B cell (primary cell): ENCODE measurements around the gene SLC16A12. TPM values are rescaled to one million over a fixed set of nuclear protein-coding genes. Genes with fewer than 3 reads are reported as not detected.

Experiments used
- ATAC-seq: fragments of 200-7000 bp; cut with Tn5 transposase; one replicate; pipeline ENCODE4 v1.10.0; 2021; ENCODE audit warnings: low read depth, mild to moderate bottlenecking, moderate number of reproducible peaks, moderate library complexity
- CTCF ChIA-PET: fragments of 350-600 bp; sonication (Branson Sonifier 250); formaldehyde crosslinking; loops from one replicate; lab custom pipeline; 2021; ENCODE audit warnings: antibody characterized with exemption, inconsistent platforms; lab: Charles Lee
- POLR2A ChIA-PET: fragments of 350-600 bp; sonication (Branson Sonifier 250); formaldehyde crosslinking; loops from one replicate; lab custom pipeline; 2021; ENCODE audit warnings: antibody characterized with exemption; lab: Charles Lee
- DNase-seq: peaks from one replicate; pipeline ENCODE4 v3.0.0; 2013
- H2AFZ ChIP-seq: 2 replicates; pipeline ENCODE4 v1.6.1; 2012; ENCODE audit warnings: mild to moderate bottlenecking, low read depth, low read length; ENCODE audit not compliant: insufficient read depth, poor library complexity, severe bottlenecking
- H3K27ac ChIP-seq, 2 donors: 1 replicate in 1 of 2; 2 replicates in 1 of 2; pipeline ENCODE4 v1.5.1; 2012 to 2013; ENCODE audit warnings: low read length in 2 of 2, mild to moderate bottlenecking in 2 of 2, moderate library complexity in 1 of 2
- H3K27me3 ChIP-seq, 4 experiments: fragments of 200-600 bp in 1 of 4; sonication (generic) in 1 of 4; replicated peaks in 1 of 4; 1 replicate in 2 of 4; 2 replicates in 2 of 4; pipeline versions ENCODE4 v1.6.1 to v1.7.0; 2013 to 2016; ENCODE audit warnings: low read length in 3 of 4, mild to moderate bottlenecking in 2 of 4, mixed read lengths in 1 of 4, moderate library complexity in 1 of 4; ENCODE audit not compliant: insufficient read depth in 4 of 4, control insufficient read depth in 3 of 4; ENCODE audit errors: control extremely low read depth in 1 of 4
- H3K36me3 ChIP-seq, 2 experiments: replicated peaks in 1 of 2; 1 replicate in 1 of 2; 2 replicates in 1 of 2; pipeline versions ENCODE4 v1.6.1 to v1.7.1; 2013; ENCODE audit warnings: low read length in 1 of 2; ENCODE audit not compliant: insufficient read depth in 2 of 2, control insufficient read depth in 1 of 2; ENCODE audit errors: control extremely low read depth in 1 of 2, extremely low read depth in 1 of 2
- H3K4me1 ChIP-seq, 2 donors: fragments of 200-600 bp in 1 of 2; sonication (generic) in 1 of 2; 1 replicate in 1 of 2; 2 replicates in 1 of 2; pipeline versions ENCODE4 v1.5.1 to v1.6.1; 2013 to 2017; ENCODE audit warnings: low read length in 2 of 2; ENCODE audit not compliant: control insufficient read depth in 2 of 2, insufficient read depth in 2 of 2
- H3K4me2 ChIP-seq: replicated peaks from 2 replicates; pipeline ENCODE3; 2012; ENCODE audit warnings: mild to moderate bottlenecking, low read depth, low read length; ENCODE audit not compliant: poor library complexity, severe bottlenecking
- H3K4me3 ChIP-seq, 5 experiments: fragments of 200-600 bp in 1 of 5; sonication (generic) in 1 of 5; 1 replicate in 3 of 5; 2 replicates in 2 of 5; pipeline versions ENCODE4 v1.5.1 to v1.7.0; 2011 to 2016; ENCODE audit warnings: low read length in 4 of 5, mild to moderate bottlenecking in 4 of 5, low read depth in 2 of 5, control low read depth in 1 of 5, moderate library complexity in 1 of 5; ENCODE audit not compliant: insufficient read depth in 1 of 5; ENCODE audit errors: control extremely low read depth in 1 of 5, extremely low read depth in 1 of 5
- H3K79me2 ChIP-seq: fragments of 200-600 bp; sonication (generic); one replicate; pipeline ENCODE4 v1.6.0; 2016; ENCODE audit warnings: low read length; ENCODE audit not compliant: control insufficient read depth, insufficient read depth
- H3K9ac ChIP-seq: fragments of 200-600 bp; sonication (generic); 2 replicates; pipeline ENCODE4 v1.6.1; 2017; ENCODE audit warnings: mild to moderate bottlenecking, low read length, moderate library complexity
- H3K9me3 ChIP-seq, 3 donors: one replicate each; pipeline versions ENCODE4 v1.6.1 to v1.7.1; 2013; ENCODE audit warnings: low read length in 2 of 3; ENCODE audit not compliant: control insufficient read depth in 2 of 3, insufficient read depth in 1 of 3; ENCODE audit errors: control extremely low read depth in 1 of 3
- H4K20me1 ChIP-seq: 2 replicates; pipeline ENCODE4 v1.6.0; 2012; ENCODE audit warnings: mild to moderate bottlenecking, low read length; ENCODE audit not compliant: insufficient read depth, control insufficient read depth, poor library complexity, severe bottlenecking
- H3K27ac Mint-ChIP-seq: one replicate; pipeline ENCODE4 v1.8.0; 2021; ENCODE audit warnings: mixed read lengths
- H3K27me3 Mint-ChIP-seq: one replicate; pipeline ENCODE4 v1.8.0; 2021; ENCODE audit warnings: mixed read lengths
- H3K4me1 Mint-ChIP-seq: one replicate; pipeline ENCODE4 v1.8.0; 2021; ENCODE audit warnings: mixed read lengths
- H3K4me3 Mint-ChIP-seq: one replicate; pipeline ENCODE4 v1.8.0; 2021; ENCODE audit warnings: mixed read lengths
- H3K9me3 Mint-ChIP-seq: one replicate; pipeline ENCODE4 v1.8.0; 2022; ENCODE audit warnings: mixed read lengths; ENCODE audit not compliant: insufficient read depth
- CTCF ChIP-seq: fragments of 200-600 bp; IDR thresholded peaks from one replicate; pipeline ENCODE4 v1.8.0; 2022; ENCODE audit warnings: antibody characterized with exemption, mild to moderate bottlenecking
- EZH2 ChIP-seq: IDR thresholded peaks from 2 replicates; pipeline ENCODE4 v1.6.1; 2012; ENCODE audit warnings: borderline replicate concordance, low read depth, mild to moderate bottlenecking, moderate library complexity, low read length; ENCODE audit not compliant: insufficient read depth, poor library complexity, severe bottlenecking
- WGBS: methylation state at CpG from one replicate; pipeline ENCODE4 v1.1.5; 2013; ENCODE audit warnings: missing lambda C conversion rate; ENCODE audit not compliant: insufficient coverage; 5-methylcytosine and 5-hydroxymethylcytosine counted together
- intact Hi-C: fragments of 100-400 bp; cut with micrococcal nuclease; formaldehyde crosslinking; loops from one replicate; pipeline ENCODE4 v1.10.0; 2022
- polyA plus RNA-seq: library from polyadenylated mRNA; depleted of rRNA; stranded (reverse); fragments of >200 nt; gene quantifications from 2 replicates; pipeline ENCODE4 v1.2.3, GENCODE V29; 2012
- total RNA-seq, 2 donors: library from RNA; stranded (reverse); fragments of 120-200 nt in 1 of 2; gene quantifications; 1 replicate in 1 of 2; 2 replicates in 1 of 2; pipeline versions ENCODE4 v1.2.3 to v1.2.4, GENCODE V29; 2013 to 2022

Gene SLC16A12
- total and polyA plus RNA-seq, 2 donors (not counting 1 experiment from before 2014, with no cell fraction given), result not detected

GRCh38 chr10:89384474-89385340, 150.7 kb downstream of the SLC16A12 start:
- peak overlapping the region; percentile 36 for H3K4me2 ChIP-seq
- CTCF ChIA-PET, result interaction anchor here (1.4 to 2.2 kb wide), 4 partner anchors 9 to 167 kb away, joined by 4 to 5 read pairs (median 4); no protein-coding TSS in a partner anchor
- peak overlapping the region; percentile 24 for H3K4me3 Mint-ChIP-seq
- DNase-seq (peak; percentile 64), ATAC-seq (peak; percentile 72)
- peaks cover 16% of the 10 kb centered on the region in 2 donors for H3K4me1 ChIP-seq
- H3K27me3 ChIP-seq, result no peaks in the 10 kb centered on the region
- H3K9me3 Mint-ChIP-seq, result no peaks in the 10 kb centered on the region
- WGBS, result 17% methylated on average over 2 of the region's 4 CpGs
- H3K27ac Mint-ChIP-seq, result peak overlapping the region; percentile 29
- H3K9ac ChIP-seq, result no peak overlapping the region
- intact Hi-C loops, result no loop called here
- no peaks in the 10 kb centered on the region for H3K27me3 Mint-ChIP-seq
- TF ChIP-seq CTCF (no peak), EZH2 (no peak)
- POLR2A ChIA-PET, result no interaction called here
- no peak overlapping the region for H3K27ac ChIP-seq
- H3K79me2 ChIP-seq, result no peaks in the 10 kb centered on the region
- H4K20me1 ChIP-seq, result no peaks in the 10 kb centered on the region
- H2AFZ ChIP-seq, result no peak overlapping the region
- H3K4me3 ChIP-seq, result no peak overlapping the region
- peaks cover 18% of the 10 kb centered on the region for H3K4me1 Mint-ChIP-seq
- no peaks in the 10 kb centered on the region for H3K36me3 ChIP-seq
- no peaks in the 10 kb centered on the region for H3K9me3 ChIP-seq

GRCh38 chr10:89382757-89383156, 152.6 kb downstream of the SLC16A12 start:
- Histone ChIP-seq H3K9ac (no peak overlapping the region), H3K79me2 (no peaks in the 10 kb centered on the region), H3K4me1 (peaks cover 16% of the 10 kb centered on the region in 2 donors), H3K9me3 (no peaks in the 10 kb centered on the region), H3K4me3 (no peak overlapping the region), H4K20me1 (no peaks in the 10 kb centered on the region), H3K36me3 (no peaks in the 10 kb centered on the region), H3K4me2 (no peak overlapping the region), H2AFZ (no peak overlapping the region), H3K27me3 (no peaks in the 10 kb centered on the region), H3K27ac (no peak overlapping the region)
- WGBS, result no CpG with 5 or more reads among the region's 1 CpG
- H3K9me3 Mint-ChIP-seq, result no peaks in the 10 kb centered on the region
- DNase-seq, result no peak
- intact Hi-C loops, result no loop called here
- no peaks in the 10 kb centered on the region for H3K27me3 Mint-ChIP-seq
- ChIA-PET CTCF (no interaction called here), POLR2A (no interaction called here)
- no peak overlapping the region for H3K4me3 Mint-ChIP-seq
- no peak for TF ChIP-seq EZH2
- TF ChIP-seq CTCF, result no peak
- H3K4me1 Mint-ChIP-seq, result peaks cover 18% of the 10 kb centered on the region
- no peak overlapping the region for H3K27ac Mint-ChIP-seq
- ATAC-seq, result no peak
